GM18526 (cell line): ENCODE results near the gene SLIT3.

Experiments used
- POLR2A ChIP-seq: IDR thresholded peaks from 3 replicates; pipeline ENCODE4 v1.6.1; 2011; ENCODE audit not compliant: insufficient read length; ENCODE audit errors: extremely low read depth

Gene SLIT3

GRCh38 chr5:168990679-168991078 lies 310.3 kb downstream of the SLIT3 start:
- TF ChIP-seq POLR2A: no peak

GRCh38 chr5:168989731-168990505 lies 311.0 kb downstream of the SLIT3 start:
- no peak for TF ChIP-seq POLR2A

- no peak for TF ChIP-seq POLR2A
Observed at GRCh38 chr5:168988699-168989098, 312.2 kb downstream of the SLIT3 start.

GRCh38 chr5:168987543-168988300 lies 313.2 kb downstream of the SLIT3 start:
- no peak for TF ChIP-seq POLR2A

- TF ChIP-seq POLR2A: no peak
Observed at GRCh38 chr5:168985454-168985853, 315.5 kb downstream of the SLIT3 start.

- TF ChIP-seq POLR2A: no peak
Observed at GRCh38 chr5:168984135-168984675, 316.7 kb downstream of the SLIT3 start.

GRCh38 chr5:168979135-168979534 lies 321.8 kb downstream of the SLIT3 start:
- no peak for TF ChIP-seq POLR2A

GRCh38 chr5:168978500-168978899 lies 322.4 kb downstream of the SLIT3 start:
- no peak for TF ChIP-seq POLR2A

- no peak for TF ChIP-seq POLR2A
Observed at GRCh38 chr5:168978015-168978414, 322.9 kb downstream of the SLIT3 start.

GRCh38 chr5:168976311-168976970 lies 324.5 kb downstream of the SLIT3 start:
- TF ChIP-seq POLR2A: no peak

GRCh38 chr5:168975331-168975730 lies 325.6 kb downstream of the SLIT3 start:
- TF ChIP-seq POLR2A: no peak

- no peak for TF ChIP-seq POLR2A
Observed at GRCh38 chr5:168974082-168974481, 326.9 kb downstream of the SLIT3 start.

- TF ChIP-seq POLR2A: no peak
Observed at GRCh38 chr5:168972731-168973130, 328.2 kb downstream of the SLIT3 start.

- TF ChIP-seq POLR2A: no peak
Observed at GRCh38 chr5:168971100-168971499, 329.8 kb downstream of the SLIT3 start.

GRCh38 chr5:168969326-168969886 lies 331.5 kb downstream of the SLIT3 start:
- no peak for TF ChIP-seq POLR2A
